OCI-LY3 (cell line): ENCODE measurements around the gene MCM5.
"Not testable (repeated sequence)": the region's sequence is repeated elsewhere in the genome, so short reads cannot be mapped to it uniquely, and the experiment has no call there.

ENCODE experiments used
- H2AFZ ChIP-seq: fragments of 200-600, 300-600 bp; shearing (Covaris generic); 2 replicates; pipeline ENCODE4 v1.6.0; 2014; ENCODE audit warnings: antibody characterized with exemption, low read depth, low read length
- H3K27ac ChIP-seq: fragments of 200-600, 300-600 bp; sonication (generic); 2 replicates; pipeline ENCODE4 v1.5.1; 2014; ENCODE audit warnings: mild to moderate bottlenecking, low read length, moderate library complexity, mixed read lengths
- H3K27me3 ChIP-seq: fragments of 200-600, 300-600 bp; sonication (generic); 2 replicates; pipeline ENCODE4 v1.6.1; 2014; ENCODE audit warnings: low read depth, low read length, mixed read lengths
- H3K36me3 ChIP-seq: fragments of 200-600, 300-600 bp; sonication (generic); replicated peaks from 2 replicates; pipeline ENCODE3; 2014; ENCODE audit warnings: low read depth, low read length, mixed read lengths
- H3K4me1 ChIP-seq: fragments of 300-600, 200-600 bp; sonication (generic); 2 replicates; pipeline ENCODE4 v1.6.1; 2014; ENCODE audit warnings: low read length, mixed read lengths
- H3K4me2 ChIP-seq: fragments of 200-600, 300-600 bp; sonication (generic); 2 replicates; pipeline ENCODE4 v1.6.1; 2014; ENCODE audit warnings: low read length, mixed read lengths
- H3K4me3 ChIP-seq: fragments of 300-600, 200-600 bp; sonication (generic); 2 replicates; pipeline ENCODE4 v1.5.1; 2014; ENCODE audit warnings: antibody characterized with exemption, mild to moderate bottlenecking, low read length, moderate library complexity
- H3K79me2 ChIP-seq: fragments of 300-600, 200-600 bp; shearing (Covaris generic); 2 replicates; pipeline ENCODE4 v1.6.1; 2014; ENCODE audit warnings: mild to moderate bottlenecking, low read length, mixed read lengths
- H3K9ac ChIP-seq: fragments of 300-600, 200-600 bp; shearing (Covaris generic); 2 replicates; pipeline ENCODE4 v1.6.0; 2014; ENCODE audit warnings: mild to moderate bottlenecking, low read length, moderate library complexity
- H3K9me3 ChIP-seq: fragments of 200-600, 300-600 bp; shearing (Covaris generic); 2 replicates; pipeline ENCODE4 v1.6.1; 2014; ENCODE audit warnings: low read length, mixed read lengths; ENCODE audit not compliant: insufficient read depth
- H4K20me1 ChIP-seq: fragments of 200-600, 300-600 bp; sonication (generic); 2 replicates; pipeline ENCODE4 v1.6.1; 2016; ENCODE audit warnings: low read length, mixed read lengths; ENCODE audit not compliant: insufficient read depth
- EZH2phosphoT487 ChIP-seq: fragments of 200-600 bp; shearing (Covaris generic); IDR thresholded peaks from 2 replicates; pipeline ENCODE4 v1.6.1; 2018; ENCODE audit warnings: antibody characterized with exemption, mixed run types, low read depth
- TF ChIP-seq, protein P1 (sequence below): fragments of 200-600, 300-600 bp; sonication (generic); IDR thresholded peaks from 2 replicates; pipeline ENCODE4 v1.5.1; 2014; ENCODE audit warnings: antibody characterized with exemption, low read length, low read depth

MCM5 gene

DNA sequence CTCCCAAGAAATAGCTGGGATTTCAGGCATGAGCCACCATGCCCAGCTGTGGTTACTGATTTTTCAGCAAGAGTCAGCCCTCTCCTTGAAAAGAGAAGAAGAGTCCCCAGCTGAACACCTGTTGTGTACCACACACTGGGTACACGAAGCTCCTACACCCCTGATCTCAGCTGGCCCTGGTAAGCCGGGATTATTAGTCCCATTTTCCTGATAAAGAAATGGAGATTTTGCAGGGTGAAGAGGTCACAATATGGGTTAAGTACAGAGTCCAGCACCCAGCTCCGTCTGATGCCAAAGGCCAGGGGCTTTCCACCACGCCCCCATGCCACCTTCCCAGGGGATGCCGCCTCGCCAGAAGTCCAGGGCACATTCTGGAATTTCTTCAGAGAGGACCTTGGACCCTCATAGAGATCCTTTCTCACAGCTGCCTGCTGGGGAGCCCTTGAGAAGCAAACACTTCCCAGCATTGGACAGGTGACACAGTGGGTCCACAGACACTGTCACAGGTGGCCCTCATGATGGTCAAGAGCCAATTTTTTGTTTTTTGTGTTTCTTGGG is 38.9 kb upstream of the MCM5 start:
- Histone ChIP-seq H3K4me1 (peaks cover 83% of the 10 kb centered on the region), H3K27ac (peak overlapping the region; percentile 9; the same call in 1 of the 2 replicates), H3K9ac (peak overlapping the region; percentile 3; the same call in 1 of the 2 replicates)

DNA sequence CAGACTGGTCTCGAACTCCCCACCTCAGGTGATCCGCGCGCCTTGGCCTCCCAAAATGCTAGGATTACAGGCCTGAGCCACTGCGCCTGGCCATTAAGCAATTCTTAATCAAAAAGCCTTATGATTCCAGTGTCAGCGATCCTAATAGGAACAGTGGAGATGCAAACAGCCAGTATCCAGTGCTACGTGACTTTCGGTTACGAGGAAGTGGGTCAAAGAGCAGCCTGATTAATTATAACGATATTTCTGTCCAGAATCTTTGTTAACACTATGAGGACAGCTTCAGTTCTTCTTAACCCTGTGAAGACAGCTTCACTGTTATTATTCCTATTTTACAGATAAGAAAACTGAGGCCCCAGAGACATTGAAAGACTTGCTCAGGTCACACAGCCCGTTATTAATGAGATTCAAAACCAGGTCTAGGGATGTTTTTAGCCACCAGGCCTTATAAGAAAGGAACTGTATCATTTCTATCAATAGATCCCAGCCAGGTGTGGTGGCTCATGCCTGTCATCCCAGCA is 36.3 kb upstream of the MCM5 start:
- H3K27ac ChIP-seq, result no peak overlapping the region
- no peak for TF ChIP-seq EZH2phosphoT487
- TF ChIP-seq, protein P1, sequence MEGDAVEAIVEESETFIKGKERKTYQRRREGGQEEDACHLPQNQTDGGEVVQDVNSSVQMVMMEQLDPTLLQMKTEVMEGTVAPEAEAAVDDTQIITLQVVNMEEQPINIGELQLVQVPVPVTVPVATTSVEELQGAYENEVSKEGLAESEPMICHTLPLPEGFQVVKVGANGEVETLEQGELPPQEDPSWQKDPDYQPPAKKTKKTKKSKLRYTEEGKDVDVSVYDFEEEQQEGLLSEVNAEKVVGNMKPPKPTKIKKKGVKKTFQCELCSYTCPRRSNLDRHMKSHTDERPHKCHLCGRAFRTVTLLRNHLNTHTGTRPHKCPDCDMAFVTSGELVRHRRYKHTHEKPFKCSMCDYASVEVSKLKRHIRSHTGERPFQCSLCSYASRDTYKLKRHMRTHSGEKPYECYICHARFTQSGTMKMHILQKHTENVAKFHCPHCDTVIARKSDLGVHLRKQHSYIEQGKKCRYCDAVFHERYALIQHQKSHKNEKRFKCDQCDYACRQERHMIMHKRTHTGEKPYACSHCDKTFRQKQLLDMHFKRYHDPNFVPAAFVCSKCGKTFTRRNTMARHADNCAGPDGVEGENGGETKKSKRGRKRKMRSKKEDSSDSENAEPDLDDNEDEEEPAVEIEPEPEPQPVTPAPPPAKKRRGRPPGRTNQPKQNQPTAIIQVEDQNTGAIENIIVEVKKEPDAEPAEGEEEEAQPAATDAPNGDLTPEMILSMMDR, result no peak
- H3K27me3 ChIP-seq, result no peaks in the 10 kb centered on the region

More for the DNA sequence above, 38.9 kb upstream of the MCM5 start:
- Histone ChIP-seq H3K27me3 (no peaks in the 10 kb centered on the region), H4K20me1 (no peaks in the 10 kb centered on the region), H2AFZ (no peak overlapping the region), H3K4me3 (no peak overlapping the region), H3K4me2 (peak overlapping the region; percentile 8; the same call in 1 of the 2 replicates), H3K36me3 (peaks cover 2% of the 10 kb centered on the region), H3K79me2 (no peaks in the 10 kb centered on the region), H3K9me3 (no peaks in the 10 kb centered on the region)
- TF ChIP-seq EZH2phosphoT487, result no peak
- TF ChIP-seq, protein P1, result no peak

DNA sequence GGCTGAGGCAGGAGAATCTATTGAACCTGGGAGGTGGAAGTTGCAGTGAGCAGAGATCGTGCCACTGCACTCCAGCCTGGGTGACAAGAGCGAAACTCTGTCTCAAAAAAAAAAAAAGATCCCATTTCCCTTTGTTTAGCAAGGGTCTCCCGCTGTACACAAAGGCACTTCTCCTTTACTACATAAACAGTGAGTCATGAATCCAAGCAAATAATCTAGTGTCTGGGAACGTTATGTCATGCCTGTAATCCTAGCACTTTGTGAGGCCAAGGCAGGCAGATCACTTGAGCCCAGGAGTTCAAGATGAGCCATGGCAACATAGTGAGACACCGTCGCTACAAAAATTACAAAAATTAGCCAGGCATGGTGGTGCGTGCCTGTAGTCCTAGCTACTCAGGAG is 35.7 kb upstream of the MCM5 start:
- not testable (repeated sequence) for H2AFZ ChIP-seq, H4K20me1 ChIP-seq, H3K27me3 ChIP-seq, H3K27ac ChIP-seq, H3K4me2 ChIP-seq, H3K79me2 ChIP-seq, H3K36me3 ChIP-seq, H3K4me3 ChIP-seq, H3K9ac ChIP-seq, H3K9me3 ChIP-seq
- H3K4me1 ChIP-seq, result peaks cover 88% of the 10 kb centered on the region

More for the DNA sequence above, 36.3 kb upstream of the MCM5 start:
- H3K4me1 ChIP-seq, result peaks cover 84% of the 10 kb centered on the region
- no peak overlapping the region for H3K4me3 ChIP-seq
- peak overlapping the region; percentile 41 for H3K4me2 ChIP-seq
- H2AFZ ChIP-seq, result peak overlapping the region; percentile 26; the same call in 1 of the 2 replicates
- H3K9ac ChIP-seq, result no peak overlapping the region
- H4K20me1 ChIP-seq, result no peaks in the 10 kb centered on the region
- H3K79me2 ChIP-seq, result no peaks in the 10 kb centered on the region
- H3K36me3 ChIP-seq, result no peaks in the 10 kb centered on the region
- H3K9me3 ChIP-seq, result no peaks in the 10 kb centered on the region

DNA sequence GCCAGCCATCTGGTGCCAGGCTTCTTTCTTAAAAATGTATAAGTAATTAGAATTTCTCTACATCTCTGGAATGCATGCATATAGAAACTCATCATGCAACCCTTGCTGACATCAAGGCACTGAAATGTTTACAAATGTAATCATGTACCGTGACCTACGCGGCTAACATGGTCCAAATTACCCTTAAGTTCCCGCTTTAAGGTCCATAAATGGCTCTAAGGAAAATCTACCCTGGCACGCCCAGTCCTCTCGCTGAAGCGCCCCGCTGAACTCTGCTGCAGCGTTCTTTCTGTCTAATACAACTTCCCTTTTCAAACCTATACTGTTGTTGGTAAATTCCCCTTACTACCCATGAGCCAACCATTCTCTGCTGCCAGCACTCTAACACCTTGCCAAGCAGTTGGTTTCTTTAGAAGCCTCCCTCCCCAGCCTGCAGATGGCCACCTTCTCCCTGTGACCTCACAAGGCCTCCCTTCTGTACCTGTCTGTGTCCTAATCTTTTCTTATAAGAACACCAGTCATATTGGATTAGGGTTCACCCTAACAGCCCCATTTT is 32.5 kb upstream of the MCM5 start:
- H4K20me1 ChIP-seq, result no peaks in the 10 kb centered on the region
- H3K9me3 ChIP-seq, result no peaks in the 10 kb centered on the region
- no peak overlapping the region for H2AFZ ChIP-seq
- H3K4me3 ChIP-seq, result peak overlapping the region; percentile 27
- H3K4me2 ChIP-seq, result peak overlapping the region; percentile 47
- no peaks in the 10 kb centered on the region for H3K36me3 ChIP-seq
- no peak for TF ChIP-seq EZH2phosphoT487
- TF ChIP-seq, protein P1, result peak; percentile 73
- H3K9ac ChIP-seq, result peak overlapping the region; percentile 40
- H3K79me2 ChIP-seq, result no peaks in the 10 kb centered on the region
- H3K27me3 ChIP-seq, result no peaks in the 10 kb centered on the region
- H3K27ac ChIP-seq, result peak overlapping the region; percentile 84
- peaks cover 82% of the 10 kb centered on the region for H3K4me1 ChIP-seq
